Measurements from ENCODE around the gene DEUP1.
A peak's percentile ranks its signal among the peaks of the same experiment; 100 is the strongest.

The DEUP1 gene

GRCh38 chr11:93481279-93481678 lies 150.7 kb downstream of the DEUP1 start:
- H3K4me3 ChIP-seq (replicated peaks in 1 of 2; ENCODE audit: low read depth in 2 of 2, low read length in 2 of 2) = no peak overlapping the region
- DNase-seq (ENCODE audit: low read depth in 2 of 2) = no peak
- no peak for TF ChIP-seq CTCF (IDR thresholded peaks at IDR 0.05; ENCODE audit: low read depth, low read length)

GRCh38 chr11:93481696-93482095 lies 151.2 kb downstream of the DEUP1 start:
- no peak overlapping the region for H3K4me3 ChIP-seq (replicated peaks in 1 of 2; ENCODE audit: low read depth in 2 of 2, low read length in 2 of 2)
- DNase-seq (ENCODE audit: low read depth in 2 of 2) = no peak
- no peak for TF ChIP-seq CTCF (IDR thresholded peaks at IDR 0.05; ENCODE audit: low read depth, low read length)

- TF ChIP-seq CTCF (IDR thresholded peaks at IDR 0.05; ENCODE audit: low read depth, low read length) = no peak
- H3K4me3 ChIP-seq (replicated peaks in 1 of 2; ENCODE audit: low read depth in 2 of 2, low read length in 2 of 2) = no peak overlapping the region
- no peak for DNase-seq (ENCODE audit: low read depth in 2 of 2)
These were observed 152.0 kb downstream of the DEUP1 start for GRCh38 chr11:93482556-93482955.

GRCh38 chr11:93484716-93485115 lies 154.2 kb downstream of the DEUP1 start:
- peak; percentile 24 to 28 for DNase-seq (ENCODE audit: low read depth in 2 of 2)
- no peak overlapping the region for H3K4me3 ChIP-seq (replicated peaks in 1 of 2; ENCODE audit: low read depth in 2 of 2, low read length in 2 of 2)
- no peak for TF ChIP-seq CTCF (IDR thresholded peaks at IDR 0.05; ENCODE audit: low read depth, low read length)

- H3K4me3 ChIP-seq (replicated peaks in 1 of 2; ENCODE audit: low read depth in 2 of 2, low read length in 2 of 2) = no peak overlapping the region
These were observed 155.4 kb downstream of the DEUP1 start for GRCh38 chr11:93485983-93486382.

GRCh38 chr11:93487032-93487483 lies 156.5 kb downstream of the DEUP1 start:
- no peak overlapping the region for H3K4me3 ChIP-seq (replicated peaks in 1 of 2; ENCODE audit: low read depth in 2 of 2, low read length in 2 of 2)
- DNase-seq (ENCODE audit: low read depth in 2 of 2) = no peak
- no peak for TF ChIP-seq CTCF (IDR thresholded peaks at IDR 0.05; ENCODE audit: low read depth, low read length)

More at GRCh38 chr11:93485983-93486382, 155.4 kb downstream of the DEUP1 start:
- TF ChIP-seq CTCF (IDR thresholded peaks at IDR 0.05; ENCODE audit: low read depth, low read length) = no peak
- DNase-seq (ENCODE audit: low read depth in 2 of 2) = no peak
